Measurements from ENCODE around the gene SYNC.

The SYNC gene

GRCh38 chr1:32742199-32742947, 39.8 kb upstream of the SYNC start:
- Histone ChIP-seq H3K27ac (ENCODE audit: poor library complexity, severe bottlenecking) (peak overlapping the region; percentile 94), H3K9me3 (ENCODE audit: severe bottlenecking) (no peaks in the 10 kb centered on the region)
- peak; percentile 67 for ATAC-seq (ENCODE audit: low read depth)

GRCh38 chr1:32741413-32742198, 39.0 kb upstream of the SYNC start:
- peak; percentile 41 for ATAC-seq (ENCODE audit: low read depth)
- H3K36me3 ChIP-seq (ENCODE audit: low read depth): peaks cover 13% of the 10 kb centered on the region
- H3K27ac ChIP-seq (ENCODE audit: poor library complexity, severe bottlenecking): peak overlapping the region; percentile 94
- no peaks in the 10 kb centered on the region for H3K9me3 ChIP-seq (ENCODE audit: severe bottlenecking)
- peak overlapping the region; percentile 69 for H3K4me3 ChIP-seq (ENCODE audit: severe bottlenecking)
- H3K27me3 ChIP-seq (ENCODE audit: insufficient read depth, poor library complexity, severe bottlenecking): no peaks in the 10 kb centered on the region
- peak; percentile 44 for TF ChIP-seq CTCF (IDR thresholded peaks at IDR 0.05; ENCODE audit: poor library complexity, severe bottlenecking)
- peaks cover 6% of the 10 kb centered on the region for H3K4me1 ChIP-seq (ENCODE audit: insufficient read depth, poor library complexity, severe bottlenecking)
- no peak for DNase-seq (ENCODE audit: low spot score)

More at GRCh38 chr1:32742199-32742947, 39.8 kb upstream of the SYNC start:
- Histone ChIP-seq H3K36me3 (ENCODE audit: low read depth) (peaks cover 16% of the 10 kb centered on the region), H3K4me1 (ENCODE audit: insufficient read depth, poor library complexity, severe bottlenecking) (peaks cover 6% of the 10 kb centered on the region), H3K27me3 (ENCODE audit: insufficient read depth, poor library complexity, severe bottlenecking) (no peaks in the 10 kb centered on the region), H3K4me3 (ENCODE audit: severe bottlenecking) (peak overlapping the region; percentile 69)
- no peak for TF ChIP-seq CTCF (IDR thresholded peaks at IDR 0.05; ENCODE audit: poor library complexity, severe bottlenecking)
- no peak for DNase-seq (ENCODE audit: low spot score)

GRCh38 chr1:32741059-32741412, 38.5 kb upstream of the SYNC start:
- TF ChIP-seq CTCF (IDR thresholded peaks at IDR 0.05; ENCODE audit: poor library complexity, severe bottlenecking): no peak
- no peak for DNase-seq (ENCODE audit: low spot score)
- peak overlapping the region; percentile 94 for H3K27ac ChIP-seq (ENCODE audit: poor library complexity, severe bottlenecking)
- no peaks in the 10 kb centered on the region for H3K27me3 ChIP-seq (ENCODE audit: insufficient read depth, poor library complexity, severe bottlenecking)
- H3K9me3 ChIP-seq (ENCODE audit: severe bottlenecking): no peaks in the 10 kb centered on the region
- no peak; the same call in 2 of the 3 replicates for ATAC-seq (ENCODE audit: low read depth)
- H3K4me1 ChIP-seq (ENCODE audit: insufficient read depth, poor library complexity, severe bottlenecking): peaks cover 6% of the 10 kb centered on the region
- H3K4me3 ChIP-seq (ENCODE audit: severe bottlenecking): peak overlapping the region; percentile 69
- H3K36me3 ChIP-seq (ENCODE audit: low read depth): peaks cover 12% of the 10 kb centered on the region

- Histone ChIP-seq H3K27me3 (ENCODE audit: insufficient read depth, poor library complexity, severe bottlenecking) (no peaks in the 10 kb centered on the region), H3K4me3 (ENCODE audit: severe bottlenecking) (no peak overlapping the region), H3K4me1 (ENCODE audit: insufficient read depth, poor library complexity, severe bottlenecking) (peaks cover 6% of the 10 kb centered on the region), H3K27ac (ENCODE audit: poor library complexity, severe bottlenecking) (no peak overlapping the region), H3K36me3 (ENCODE audit: low read depth) (no peaks in the 10 kb centered on the region), H3K9me3 (ENCODE audit: severe bottlenecking) (no peaks in the 10 kb centered on the region)
- TF ChIP-seq CTCF (IDR thresholded peaks at IDR 0.05; ENCODE audit: poor library complexity, severe bottlenecking): no peak
- DNase-seq (ENCODE audit: low spot score): no peak
- peak; percentile 25; the same call in 2 of the 3 replicates for ATAC-seq (ENCODE audit: low read depth)
Measured at GRCh38 chr1:32736812-32737791, 34.5 kb upstream of the SYNC start.
